A673 (cell line): ENCODE measurements around the gene NLRP1. TPM values are rescaled to one million over a fixed set of nuclear protein-coding genes. Genes with fewer than 3 reads are reported as not detected.

Source experiments
- BruUV-seq: library from RNA; stranded (reverse); fragments of 400-500 nt; replicated peaks from 2 replicates; lab custom pipeline; 2021; lab: Mats Ljungman, UMichigan
- CTCF ChIA-PET: fragments of 300-600 bp; sonication (Branson Sonifier 250); formaldehyde crosslinking; loops from one replicate; lab custom pipeline; 2022; ENCODE audit warnings: antibody characterized with exemption; lab: Charles Lee
- POLR2A ChIA-PET: fragments of 300-600 bp; sonication (Branson Sonifier 250); formaldehyde crosslinking; loops from one replicate; lab custom pipeline; 2022; ENCODE audit warnings: antibody characterized with exemption; ENCODE audit not compliant: low non-redundant PET; lab: Charles Lee
- DNase-seq: peaks from one replicate; pipeline ENCODE4 v3.0.0-alpha.2; 2015; ENCODE audit warnings: low spot score
- H3K27ac ChIP-seq: fragments of 200-600 bp; sonication (generic); 2 replicates; pipeline ENCODE4 v1.5.1; 2016; ENCODE audit warnings: mixed run types, low read depth, mild to moderate bottlenecking, mixed read lengths, antibody characterized with exemption, low read length; ENCODE audit not compliant: poor library complexity, severe bottlenecking
- H3K27me3 ChIP-seq: fragments of 200-600 bp; sonication (generic); replicated peaks from 2 replicates; pipeline ENCODE4 v1.6.1; 2017; ENCODE audit warnings: mixed run types, low read depth, mild to moderate bottlenecking, mixed read lengths, antibody characterized with exemption, low read length; ENCODE audit not compliant: insufficient read depth, poor library complexity
- H3K36me3 ChIP-seq: fragments of 200-600 bp; sonication (generic); 2 replicates; pipeline ENCODE4 v1.6.1; 2016; ENCODE audit warnings: mixed run types, mild to moderate bottlenecking, mixed read lengths, antibody characterized with exemption, low read length; ENCODE audit not compliant: insufficient read depth, poor library complexity, severe bottlenecking
- H3K4me1 ChIP-seq: fragments of 200-600 bp; sonication (generic); 2 replicates; pipeline ENCODE4 v1.6.1; 2017; ENCODE audit warnings: mixed run types, mild to moderate bottlenecking, mixed read lengths, antibody characterized with exemption, low read length; ENCODE audit not compliant: insufficient read depth, poor library complexity, severe bottlenecking
- H3K4me3 ChIP-seq: fragments of 200-600 bp; sonication (generic); 2 replicates; pipeline ENCODE4 v1.5.1; 2016; ENCODE audit warnings: low read depth, mixed run types, mild to moderate bottlenecking, mixed read lengths, low read length; ENCODE audit not compliant: poor library complexity, severe bottlenecking
- H3K9me3 ChIP-seq: fragments of 200-600 bp; sonication (generic); 2 replicates; pipeline ENCODE4 v1.6.1; 2016; ENCODE audit warnings: mixed run types, low read depth, mild to moderate bottlenecking, mixed read lengths, antibody characterized with exemption, low read length; ENCODE audit not compliant: poor library complexity, severe bottlenecking
- EZH2 ChIP-seq: fragments of 200-600 bp; sonication (generic); IDR thresholded peaks from 2 replicates; pipeline ENCODE4 v1.6.1; 2017; ENCODE audit warnings: borderline replicate concordance, low read depth, mild to moderate bottlenecking, mixed read lengths, antibody characterized with exemption, low read length; ENCODE audit not compliant: poor library complexity, severe bottlenecking
- intact Hi-C: fragments of 100-400 bp; cut with micrococcal nuclease; formaldehyde crosslinking; loops from one replicate; pipeline ENCODE4 v1.10.0; 2022; ENCODE audit not compliant: unreplicated experiment
- total RNA-seq: library from RNA; stranded (reverse); gene quantifications from 2 replicates; pipeline ENCODE4 v1.2.3, GENCODE V29; 2021
- TF ChIP-seq, protein P1 (sequence below): fragments of 300-800, 200-600 bp; sonication (generic); conservative IDR thresholded peaks from 2 replicates; pipeline ENCODE4 v1.5.1; 2017; ENCODE audit warnings: low read depth, mild to moderate bottlenecking, antibody characterized with exemption, low read length, moderate library complexity, mixed read lengths

The NLRP1 gene
- total RNA-seq, 1 experiment from 2014 or later, result 5.2 TPM

DNA sequence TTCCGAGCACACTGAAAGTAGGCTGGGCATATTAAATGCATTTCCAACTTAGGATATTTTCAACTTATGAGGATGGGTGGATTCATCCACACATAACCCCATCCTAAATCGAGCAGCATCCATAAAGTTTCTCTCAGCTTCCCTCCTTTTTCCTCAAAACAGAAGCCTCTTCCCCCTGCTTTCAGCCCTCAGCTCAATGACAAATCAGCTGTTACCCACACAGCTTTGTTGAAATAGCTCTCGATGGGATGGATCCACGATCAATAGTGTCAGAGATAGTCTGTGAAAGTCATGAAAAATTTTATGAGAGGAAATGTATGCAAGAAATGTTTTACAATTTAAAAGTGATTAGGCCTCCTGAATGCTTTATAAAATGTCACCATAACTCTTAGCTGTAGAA lies 118.0 kb downstream of the NLRP1 start:
- TF ChIP-seq, protein P1, sequence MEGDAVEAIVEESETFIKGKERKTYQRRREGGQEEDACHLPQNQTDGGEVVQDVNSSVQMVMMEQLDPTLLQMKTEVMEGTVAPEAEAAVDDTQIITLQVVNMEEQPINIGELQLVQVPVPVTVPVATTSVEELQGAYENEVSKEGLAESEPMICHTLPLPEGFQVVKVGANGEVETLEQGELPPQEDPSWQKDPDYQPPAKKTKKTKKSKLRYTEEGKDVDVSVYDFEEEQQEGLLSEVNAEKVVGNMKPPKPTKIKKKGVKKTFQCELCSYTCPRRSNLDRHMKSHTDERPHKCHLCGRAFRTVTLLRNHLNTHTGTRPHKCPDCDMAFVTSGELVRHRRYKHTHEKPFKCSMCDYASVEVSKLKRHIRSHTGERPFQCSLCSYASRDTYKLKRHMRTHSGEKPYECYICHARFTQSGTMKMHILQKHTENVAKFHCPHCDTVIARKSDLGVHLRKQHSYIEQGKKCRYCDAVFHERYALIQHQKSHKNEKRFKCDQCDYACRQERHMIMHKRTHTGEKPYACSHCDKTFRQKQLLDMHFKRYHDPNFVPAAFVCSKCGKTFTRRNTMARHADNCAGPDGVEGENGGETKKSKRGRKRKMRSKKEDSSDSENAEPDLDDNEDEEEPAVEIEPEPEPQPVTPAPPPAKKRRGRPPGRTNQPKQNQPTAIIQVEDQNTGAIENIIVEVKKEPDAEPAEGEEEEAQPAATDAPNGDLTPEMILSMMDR, result no peak
- no peak for TF ChIP-seq EZH2
- BruUV-seq, result no TSS peak
- Histone ChIP-seq H3K36me3 (peaks cover 4% of the 10 kb centered on the region), H3K27me3 (no peaks in the 10 kb centered on the region), H3K4me3 (no peak overlapping the region), H3K4me1 (no peaks in the 10 kb centered on the region), H3K27ac (no peak overlapping the region), H3K9me3 (no peaks in the 10 kb centered on the region)
- intact Hi-C loops, result no loop called here
- no peak for DNase-seq
- ChIA-PET POLR2A (interaction anchor here (0.6 kb wide), 1 partner anchor 20 kb away, joined by 3 read pairs; the partner anchor contains the start of gene DERL2), CTCF (no interaction called here)

DNA sequence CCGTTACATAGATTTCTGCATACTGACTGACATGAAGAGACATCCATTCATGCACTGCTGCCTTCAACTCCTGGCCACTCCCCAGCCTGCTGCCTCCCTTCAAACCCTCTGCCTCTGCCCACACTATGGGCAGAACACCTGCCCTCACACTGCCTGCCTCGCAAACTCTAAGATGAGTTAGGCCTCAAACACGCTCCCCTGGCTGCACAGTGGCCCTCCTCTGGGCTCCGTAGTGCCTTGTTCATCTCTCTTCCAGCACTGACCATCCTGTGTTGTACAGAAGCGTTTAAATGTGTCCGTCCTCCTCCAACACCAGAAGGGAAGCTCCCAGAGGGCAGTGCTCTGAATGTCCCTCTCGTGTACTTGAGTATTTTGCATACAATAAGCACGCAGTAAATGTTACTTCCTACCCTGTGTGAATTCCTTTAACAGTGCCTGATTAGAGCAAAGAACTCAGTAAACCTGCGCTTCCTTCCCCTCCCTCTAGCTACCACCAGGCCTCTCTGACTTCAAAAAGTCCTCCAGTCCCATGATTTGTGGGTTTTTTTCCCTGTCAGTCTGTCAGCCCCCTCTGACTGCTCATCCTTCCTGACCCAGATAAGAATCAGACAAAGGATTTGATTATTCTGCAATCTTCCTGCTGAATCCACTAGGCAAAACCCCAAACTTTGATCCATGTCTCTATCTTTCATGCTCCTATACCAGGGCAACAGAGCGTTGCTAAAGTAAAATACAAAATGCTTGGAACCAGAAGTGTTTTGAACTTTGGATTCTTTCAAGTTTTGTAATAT lies 119.4 kb downstream of the NLRP1 start:
- Histone ChIP-seq H3K36me3 (peaks cover 17% of the 10 kb centered on the region), H3K4me1 (no peaks in the 10 kb centered on the region), H3K4me3 (no peak overlapping the region), H3K27me3 (no peaks in the 10 kb centered on the region), H3K9me3 (no peaks in the 10 kb centered on the region), H3K27ac (peak overlapping the region; percentile 37)
- TF ChIP-seq, protein P1, result no peak
- TF ChIP-seq EZH2, result no peak
- ChIA-PET POLR2A (no interaction called here), CTCF (no interaction called here)
- DNase-seq, result no peak
- intact Hi-C loops, result no loop called here
- no TSS peak for BruUV-seq

Other genes with a start within 250 kb of the NLRP1 start
- 122 and 132 TPM in 2 replicates for gene NUP88, start 164.8 kb downstream of the NLRP1 start, total RNA-seq
- gene RPAIN, start 164.3 kb downstream of the NLRP1 start, total RNA-seq, result 120 and 123 TPM in 2 replicates
- 457 and 458 TPM in 2 replicates for gene C1QBP, start 145.4 kb downstream of the NLRP1 start, total RNA-seq
- gene DHX33, start 115.5 kb downstream of the NLRP1 start, total RNA-seq, result 47.0 and 47.4 TPM in 2 replicates
- 92.4 and 97.0 TPM in 2 replicates for gene DERL2, start 98.3 kb downstream of the NLRP1 start, total RNA-seq
- gene MIS12, start 97.9 kb downstream of the NLRP1 start, total RNA-seq, result 30.6 and 33.9 TPM in 2 replicates